Stimulated activated CD8-positive, alpha-beta memory T cell treated with anti-CD3 and anti-CD28 coated beads, Interleukin-15, amount 100 ng/mL, for 1 hour (primary cell): ENCODE results near the gene SLC10A4.
"Not testable (repeated sequence)": the region's sequence is repeated elsewhere in the genome, so short reads cannot be mapped to it uniquely, and the experiment has no call there.

Experiments
- DNase-seq: peaks from one replicate; pipeline ENCODE4 v3.0.0-alpha.2; 2020; ENCODE audit warnings: low read depth

SLC10A4 gene

GRCh38 chr4:48483006-48483776 lies at the start of gene SLC10A4:
SLC10A4 (plus strand) TSS chr4:48483343; CDS start chr4:48483562, 219 bp downstream.
- DNase-seq = no peak

DNA sequence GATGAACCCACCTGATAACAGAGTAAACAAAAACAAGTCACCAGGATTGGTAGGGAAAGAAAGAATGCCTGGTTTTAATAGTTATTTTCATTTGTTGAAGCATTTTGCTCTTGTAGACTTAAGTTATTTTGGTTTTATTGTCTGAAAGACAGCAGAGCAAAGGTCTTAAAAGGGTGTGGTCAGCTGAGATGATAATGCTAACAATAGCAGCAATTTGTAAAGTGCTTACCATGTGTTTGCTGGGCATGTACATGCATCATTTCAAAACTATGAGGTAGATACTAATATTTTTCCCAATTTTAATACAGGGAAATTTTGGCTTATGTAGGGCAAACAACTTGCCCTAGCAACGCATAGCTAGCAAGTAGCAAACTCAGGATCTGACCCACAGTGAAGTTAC lies 46.8 kb upstream of the SLC10A4 start:
- no peak for DNase-seq

GRCh38 chr4:48439988-48440387 lies 43.2 kb upstream of the SLC10A4 start:
- DNase-seq = no peak

GRCh38 chr4:48440914-48441313 lies 42.2 kb upstream of the SLC10A4 start:
- DNase-seq = not testable (repeated sequence)

DNA sequence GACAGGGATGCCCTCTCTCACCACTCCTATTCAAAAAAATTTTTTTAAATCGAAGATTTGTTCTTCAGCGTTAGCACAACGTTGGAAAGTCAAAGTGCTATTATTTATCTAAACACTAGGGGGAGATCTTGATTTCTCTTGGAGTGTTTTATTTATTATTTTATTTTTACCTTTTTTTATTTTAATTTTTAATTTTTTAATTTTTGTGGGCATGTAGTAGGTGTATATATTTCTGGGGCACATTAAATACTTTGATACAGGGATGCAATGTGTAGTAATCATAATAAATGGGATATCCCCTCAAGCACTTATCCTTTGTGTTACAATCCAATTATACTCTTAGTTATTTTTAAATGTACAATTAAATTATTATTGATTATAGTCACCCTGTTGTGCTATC lies 37.4 kb upstream of the SLC10A4 start:
- no peak for DNase-seq

GRCh38 chr4:48446642-48447041 lies 36.5 kb upstream of the SLC10A4 start:
- DNase-seq = no peak

- no peak for DNase-seq
Measured at GRCh38 chr4:48449151-48449550, 34.0 kb upstream of the SLC10A4 start.

GRCh38 chr4:48450740-48451139 lies 32.4 kb upstream of the SLC10A4 start:
- DNase-seq = no peak

DNA sequence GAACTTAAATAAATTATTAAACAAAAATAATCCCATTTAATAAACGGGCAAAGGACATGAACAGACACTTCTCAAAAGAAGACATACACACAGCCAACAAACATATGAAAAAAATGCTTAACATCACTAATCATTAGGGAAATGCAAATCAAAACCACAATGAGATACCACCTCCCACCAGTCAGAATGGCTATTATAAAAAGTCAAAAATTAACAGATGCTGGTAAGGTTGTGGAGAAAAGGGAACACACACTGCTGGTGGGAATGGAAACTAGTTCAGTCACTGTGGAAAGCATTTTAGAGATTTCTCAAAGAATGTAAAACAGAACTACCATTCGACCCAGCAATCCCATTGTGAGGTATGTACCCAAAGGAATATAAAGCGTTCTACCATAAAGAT lies 31.5 kb upstream of the SLC10A4 start:
- not testable (repeated sequence) for DNase-seq

DNA sequence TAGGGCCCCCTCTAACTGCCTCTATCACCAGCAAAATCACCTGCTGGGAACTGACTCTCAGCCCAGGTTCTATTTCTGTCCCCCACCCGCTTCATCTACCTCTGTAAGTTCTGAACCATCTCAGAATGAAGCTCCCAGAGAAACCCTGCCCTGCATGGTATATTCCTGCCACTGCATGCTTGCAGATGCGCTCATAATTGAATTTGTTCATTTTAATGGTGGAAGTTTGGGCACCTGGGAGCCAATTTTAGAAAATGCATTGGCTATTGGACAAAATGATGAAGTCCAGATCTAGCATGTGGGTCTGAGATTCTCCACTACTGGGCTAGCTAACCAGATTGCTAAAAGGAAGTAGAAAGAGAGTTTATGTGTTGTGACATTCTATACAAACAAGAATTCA lies 28.6 kb upstream of the SLC10A4 start:
- no peak for DNase-seq

DNA sequence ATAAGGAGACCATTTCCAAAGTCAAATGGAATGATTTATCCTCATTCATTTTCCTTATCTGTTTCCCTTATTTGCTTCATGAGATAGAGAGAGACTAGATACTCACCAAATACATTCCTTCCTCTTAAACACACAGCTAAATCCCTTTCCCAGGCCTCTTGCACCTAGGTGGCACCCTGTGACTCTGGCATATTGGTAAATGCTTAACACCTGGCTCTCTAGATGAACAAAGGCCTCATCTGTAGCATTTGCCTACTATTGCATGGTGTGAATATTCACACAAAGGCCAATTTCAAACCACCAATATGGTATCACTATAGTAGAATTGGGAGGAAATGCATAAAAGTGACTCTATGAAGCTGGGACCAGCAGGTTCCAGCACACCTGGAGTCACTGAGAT lies 22.1 kb upstream of the SLC10A4 start:
- DNase-seq = no peak

DNA sequence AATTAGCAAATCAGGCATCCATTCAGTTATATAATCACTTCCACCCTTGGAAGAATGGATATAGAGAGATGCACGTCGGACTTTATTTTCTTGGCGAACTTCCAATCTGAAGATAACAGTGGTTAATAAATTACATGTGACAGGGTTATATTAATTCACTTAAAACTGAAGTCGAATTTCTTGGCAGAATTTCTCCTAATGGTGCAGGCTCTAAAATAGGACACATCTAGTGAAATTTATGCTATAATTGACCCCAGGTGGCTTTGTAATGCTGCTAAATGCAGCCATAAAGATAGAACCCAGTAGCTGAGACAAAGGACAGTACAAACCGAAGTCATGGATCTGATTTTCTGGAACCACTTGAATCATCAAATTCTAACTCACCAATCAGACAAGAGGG lies 20.8 kb upstream of the SLC10A4 start:
- no peak for DNase-seq

DNA sequence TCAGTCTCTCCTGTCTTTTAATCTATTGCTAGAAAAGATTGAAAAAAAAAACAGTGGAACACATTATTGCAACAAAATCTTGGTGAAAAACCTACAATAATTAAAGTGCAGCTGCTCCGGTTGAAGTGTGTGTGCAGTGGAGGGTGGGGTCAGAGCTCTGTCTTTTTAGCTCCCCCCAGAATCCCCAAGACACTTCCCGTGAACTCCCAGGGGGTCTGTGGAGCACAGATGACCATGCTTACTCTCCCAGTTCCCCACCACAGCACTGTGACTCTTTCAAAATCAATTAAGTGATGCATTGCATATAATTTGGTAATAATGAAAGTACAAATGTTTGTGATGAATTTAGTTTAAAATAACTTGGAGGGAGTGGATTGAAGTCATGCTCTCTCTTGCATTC lies 15.7 kb upstream of the SLC10A4 start:
- DNase-seq = no peak

DNA sequence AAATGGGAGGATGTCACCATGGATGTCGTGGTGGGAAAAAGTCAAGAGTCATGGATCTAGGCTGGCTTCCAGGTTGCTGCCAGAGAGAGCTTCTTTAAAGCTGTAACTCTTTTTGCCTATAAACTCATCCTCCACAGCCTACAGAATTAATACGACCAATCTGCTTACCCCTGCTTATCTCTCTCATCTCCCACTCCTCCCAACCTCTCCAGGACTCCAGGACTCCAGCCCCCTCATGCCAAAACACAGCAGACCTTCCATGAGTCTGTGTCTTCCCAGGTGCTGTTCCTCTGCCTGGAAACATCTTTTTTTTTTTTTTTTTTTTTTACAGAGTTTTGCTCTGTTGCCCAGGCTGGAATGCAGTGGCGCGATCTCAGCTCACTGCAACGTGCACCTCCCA lies 15.3 kb upstream of the SLC10A4 start:
- DNase-seq = no peak

DNA sequence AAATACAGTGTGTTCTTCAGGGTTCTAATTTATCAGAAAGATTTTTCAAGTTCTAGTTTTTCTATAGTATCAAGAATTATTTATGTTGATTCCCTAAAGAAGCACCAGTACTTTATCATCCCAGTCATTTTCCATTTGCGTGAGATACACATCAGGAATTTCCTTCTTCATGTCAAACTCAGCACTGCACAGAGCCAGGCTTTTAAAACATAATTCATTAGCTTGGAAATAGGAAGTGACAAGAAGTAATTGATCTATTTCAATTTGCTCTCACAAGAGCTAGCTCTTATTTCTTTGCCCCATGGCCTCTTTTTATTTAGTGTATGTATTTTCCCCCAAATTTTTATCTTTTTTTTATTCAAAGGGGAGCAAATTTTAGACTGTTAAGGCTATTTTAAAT lies 13.0 kb upstream of the SLC10A4 start:
- no peak for DNase-seq

DNA sequence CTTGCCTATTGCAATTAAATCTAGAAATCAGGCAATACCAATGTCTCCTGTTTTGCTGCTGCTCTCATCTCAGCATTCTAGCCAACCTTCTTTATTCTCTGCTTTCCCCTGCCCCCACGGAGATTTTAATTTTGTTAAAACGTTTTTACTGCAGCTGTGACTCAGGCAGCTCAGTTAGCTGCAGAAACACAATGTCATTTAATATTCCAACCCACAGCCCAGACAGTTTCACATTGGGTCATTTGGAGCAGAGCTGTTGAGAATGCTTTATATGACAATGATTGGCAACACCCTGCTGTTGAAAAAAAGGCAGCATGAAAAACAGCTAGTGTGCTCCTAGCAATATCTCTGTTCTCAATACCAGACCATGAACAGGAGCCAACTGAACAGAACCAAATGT lies 12.6 kb upstream of the SLC10A4 start:
- DNase-seq = no peak

DNA sequence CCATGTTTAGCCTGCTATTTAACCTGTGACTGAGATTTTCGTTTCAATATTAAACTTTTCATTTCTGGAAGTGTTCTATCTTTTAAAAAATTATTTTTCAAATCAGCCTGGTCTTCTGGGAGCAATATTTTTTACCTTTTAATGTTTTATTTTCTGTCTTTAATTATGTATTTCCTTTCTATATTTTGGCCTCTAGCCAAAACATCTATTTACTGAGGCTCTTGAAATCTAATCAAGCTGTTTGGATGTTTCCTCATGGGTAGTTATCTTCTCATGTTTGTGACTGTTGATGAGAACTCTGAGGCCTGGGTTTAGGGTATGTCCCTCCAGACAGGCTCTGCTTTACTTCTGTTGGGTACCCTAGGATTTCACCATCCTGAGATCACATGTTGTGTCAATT lies 10.3 kb upstream of the SLC10A4 start:
- no peak for DNase-seq

GRCh38 chr4:48475770-48476169 lies 7.4 kb upstream of the SLC10A4 start:
- DNase-seq = no peak

GRCh38 chr4:48478273-48478672 lies 4.9 kb upstream of the SLC10A4 start:
- no peak for DNase-seq

- DNase-seq = no peak
Measured at GRCh38 chr4:48481581-48481980, 1.6 kb upstream of the SLC10A4 start.

GRCh38 chr4:48483777-48484493 lies 792 bp downstream of the SLC10A4 start:
- no peak for DNase-seq

- no peak for DNase-seq
Measured at GRCh38 chr4:48484494-48485168, 1.5 kb downstream of the SLC10A4 start.

DNA sequence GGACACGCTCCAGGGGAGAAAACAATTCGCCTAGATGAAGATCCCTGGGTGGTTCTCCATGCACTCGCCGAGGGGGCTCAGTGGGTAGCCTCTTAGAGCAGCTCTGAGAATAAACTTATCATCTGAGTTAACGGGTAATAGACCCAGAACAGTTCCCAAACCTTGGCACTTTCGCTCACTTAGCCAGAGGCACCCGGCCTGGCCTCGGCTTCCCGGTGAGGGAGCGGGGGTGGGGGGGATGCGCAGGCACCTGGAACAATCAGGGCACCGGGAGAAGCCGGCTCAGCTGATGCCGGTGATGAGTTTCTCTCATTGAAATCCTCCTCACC lies 6.5 kb downstream of the SLC10A4 start:
- DNase-seq = no peak
